Fibroblast of lung (primary cell): ENCODE measurements around the gene ARMC3. TPM values are rescaled to one million over a fixed set of nuclear protein-coding genes. Genes with fewer than 3 reads are reported as not detected.

ENCODE experiments used
- DNase-seq, 2 donors: peaks; one replicate each; pipeline versions ENCODE4 v3.0.0 to v3.0.0-alpha.2; 2010; ENCODE audit warnings: low read depth in 2 of 2
- H2AFZ ChIP-seq: 2 replicates; pipeline ENCODE4 v1.5.1; 2012; ENCODE audit warnings: low read length, control low read depth, inconsistent platforms
- H3K27ac ChIP-seq: 2 replicates; pipeline ENCODE4 v1.5.1; 2011; ENCODE audit warnings: low read length, control low read depth; ENCODE audit not compliant: insufficient read depth
- H3K27me3 ChIP-seq: 2 replicates; pipeline ENCODE4 v1.5.1; 2011; ENCODE audit warnings: mild to moderate bottlenecking, low read length; ENCODE audit not compliant: control insufficient read depth, insufficient read depth
- H3K36me3 ChIP-seq: 2 replicates; pipeline ENCODE4 v1.5.1; 2011; ENCODE audit warnings: low read length; ENCODE audit not compliant: control insufficient read depth, insufficient read depth
- H3K4me1 ChIP-seq: 2 replicates; pipeline ENCODE4 v1.5.1; 2011; ENCODE audit warnings: low read length; ENCODE audit not compliant: control insufficient read depth, insufficient read depth; ENCODE audit errors: extremely low read depth
- H3K4me2 ChIP-seq: 2 replicates; pipeline ENCODE4 v1.5.1; 2011; ENCODE audit warnings: low read length, control low read depth; ENCODE audit not compliant: insufficient read depth; ENCODE audit errors: extremely low read depth
- H3K4me3 ChIP-seq, 4 experiments: fragments of 200-600 bp in 1 of 4; sonication (generic) in 1 of 4; replicated peaks in 1 of 4; 2 replicates each; pipeline ENCODE4 v1.5.1; 2011 to 2016; ENCODE audit warnings: low read length in 4 of 4, low read depth in 3 of 4, mild to moderate bottlenecking in 3 of 4, control low read depth in 2 of 4, inconsistent platforms in 1 of 4, mixed read lengths in 1 of 4; ENCODE audit not compliant: insufficient read depth in 1 of 4; ENCODE audit errors: control extremely low read depth in 1 of 4
- H3K79me2 ChIP-seq: 2 replicates; pipeline ENCODE4 v1.5.1; 2012; ENCODE audit warnings: mild to moderate bottlenecking, low read length, inconsistent platforms; ENCODE audit not compliant: control insufficient read depth, insufficient read depth
- H3K9ac ChIP-seq: 2 replicates; pipeline ENCODE4 v1.5.1; 2011; ENCODE audit warnings: mild to moderate bottlenecking, low read length, control low read depth; ENCODE audit not compliant: insufficient read depth
- H3K9me3 ChIP-seq: 2 replicates; pipeline ENCODE4 v1.5.1; 2012; ENCODE audit warnings: low read depth, low read length; ENCODE audit not compliant: control insufficient read depth, insufficient read depth
- H4K20me1 ChIP-seq: 2 replicates; pipeline ENCODE4 v1.5.1; 2011; ENCODE audit warnings: low read length; ENCODE audit not compliant: control insufficient read depth, insufficient read depth; ENCODE audit errors: extremely low read depth
- CTCF ChIP-seq, 2 donors: IDR thresholded peaks in 1 of 2; conservative IDR thresholded peaks in 1 of 2; 1 replicate in 1 of 2; 2 replicates in 1 of 2; pipeline ENCODE4 v1.5.1; 2011 to 2012; ENCODE audit warnings: low read length in 2 of 2, control low read depth in 1 of 2, inconsistent platforms in 1 of 2, low read depth in 1 of 2, mild to moderate bottlenecking in 1 of 2
- EZH2 ChIP-seq: IDR thresholded peaks from 2 replicates; pipeline ENCODE4 v1.5.1; 2012; ENCODE audit warnings: low read length, control low read depth, mild to moderate bottlenecking; ENCODE audit errors: missing control alignments
- polyA plus RNA-seq, 2 donors: library from polyadenylated mRNA; depleted of rRNA in 1 of 2; stranded (reverse) in 1 of 2; unstranded in 1 of 2; fragments of >200 nt; gene quantifications; 2 replicates each; pipeline ENCODE4 v1.2.1, GENCODE V29; 2011 to 2012; ENCODE audit warnings: missing spikeins in 1 of 2
- total RNA-seq: library from RNA; depleted of rRNA; stranded (reverse); fragments of >200 nt; gene quantifications from 2 replicates; pipeline ENCODE4 v1.2.1, GENCODE V29; 2014

Gene ARMC3
- total and polyA plus RNA-seq, 2 donors (not counting 1 experiment from before 2014, with no cell fraction given), result not detected

DNA sequence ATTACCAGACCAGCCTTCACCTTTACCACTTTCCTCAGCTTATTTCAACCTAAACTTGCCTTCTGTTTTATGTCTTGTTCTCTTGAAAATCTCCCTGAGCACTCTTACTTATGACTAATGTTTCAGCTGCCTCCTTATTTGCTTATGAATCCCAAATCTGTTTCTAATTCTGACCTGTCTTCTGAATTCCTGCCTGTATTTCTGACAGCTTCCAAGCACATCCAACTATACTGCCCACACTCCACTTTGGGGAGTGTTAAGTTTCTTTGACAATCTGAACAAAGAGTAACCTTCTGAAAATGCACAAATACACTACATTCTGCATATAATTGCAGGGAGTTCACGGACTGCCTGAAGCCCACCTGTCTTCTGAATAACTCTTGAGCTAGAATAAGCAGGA, 48.7 kb downstream of the ARMC3 start:
- Histone ChIP-seq H3K27ac (no peak overlapping the region), H3K27me3 (peaks cover 2% of the 10 kb centered on the region), H3K4me1 (no peaks in the 10 kb centered on the region), H3K4me2 (no peak overlapping the region), H3K4me3 (no peak overlapping the region), H3K9ac (no peak overlapping the region), H3K79me2 (no peaks in the 10 kb centered on the region), H3K36me3 (no peaks in the 10 kb centered on the region), H2AFZ (no peak overlapping the region), H4K20me1 (no peaks in the 10 kb centered on the region), H3K9me3 (no peaks in the 10 kb centered on the region)
- DNase-seq, result peak in 1 of 2 donors; percentile 23
- no peak for TF ChIP-seq CTCF (conservative IDR thresholded peaks at IDR 0.05 in 1 of 2, IDR thresholded peaks at IDR 0.05 in 1 of 2; ENCODE audit: low read depth in 1 of 2, low read length in 2 of 2)
- TF ChIP-seq EZH2, result no peak

DNA sequence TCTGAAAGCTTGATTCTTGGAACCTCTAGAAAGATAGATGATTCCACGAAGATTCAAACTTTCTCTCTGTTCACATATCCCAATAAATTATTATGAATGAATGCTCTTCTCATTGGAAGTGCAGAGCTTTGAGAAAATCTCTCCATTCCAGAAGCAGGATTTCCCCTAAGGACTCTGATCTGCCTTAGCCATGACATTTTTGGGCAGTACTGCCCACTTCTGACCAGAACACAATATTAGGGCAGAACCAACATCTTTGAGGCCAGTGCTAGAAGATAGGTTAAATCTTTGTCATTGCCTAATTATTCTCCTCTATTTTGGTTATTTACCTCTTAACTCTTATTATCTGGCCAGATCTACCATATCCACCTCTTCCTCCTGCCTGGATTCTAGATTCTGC, 49.9 kb downstream of the ARMC3 start:
- H3K9ac ChIP-seq, result no peak overlapping the region
- H4K20me1 ChIP-seq, result no peaks in the 10 kb centered on the region
- peaks cover 2% of the 10 kb centered on the region for H3K27me3 ChIP-seq
- no peak overlapping the region for H3K4me3 ChIP-seq
- DNase-seq, result no peak
- H3K27ac ChIP-seq, result no peak overlapping the region
- no peaks in the 10 kb centered on the region for H3K79me2 ChIP-seq
- H3K4me2 ChIP-seq, result no peak overlapping the region
- TF ChIP-seq CTCF (conservative IDR thresholded peaks at IDR 0.05 in 1 of 2, IDR thresholded peaks at IDR 0.05 in 1 of 2; ENCODE audit: low read depth in 1 of 2, low read length in 2 of 2), result peak in 1 of 2 donors; percentile 2
- TF ChIP-seq EZH2, result no peak
- no peaks in the 10 kb centered on the region for H3K9me3 ChIP-seq
- no peak overlapping the region for H2AFZ ChIP-seq
- H3K36me3 ChIP-seq, result no peaks in the 10 kb centered on the region
- no peaks in the 10 kb centered on the region for H3K4me1 ChIP-seq

DNA sequence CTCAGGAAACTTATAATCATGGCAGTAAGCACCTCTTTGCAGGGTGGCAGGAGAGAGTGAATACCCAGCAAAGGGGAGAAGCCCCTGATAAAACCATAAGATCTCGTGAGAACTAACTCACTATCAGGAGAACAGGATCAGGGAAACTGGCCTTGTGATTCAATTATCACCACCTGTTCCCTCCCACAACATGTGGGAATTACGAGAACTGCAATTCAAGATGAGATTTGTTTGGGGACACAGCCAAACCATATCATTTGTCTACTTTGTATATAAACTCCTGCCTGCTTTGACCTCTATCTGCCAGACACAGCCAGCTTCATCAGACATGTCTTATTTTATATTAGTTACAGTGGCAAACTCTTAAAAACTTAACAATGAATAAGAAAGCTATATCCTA, 50.4 kb downstream of the ARMC3 start:
- H3K9ac ChIP-seq, result no peak overlapping the region
- H3K9me3 ChIP-seq, result no peaks in the 10 kb centered on the region
- no peak for TF ChIP-seq CTCF (conservative IDR thresholded peaks at IDR 0.05 in 1 of 2, IDR thresholded peaks at IDR 0.05 in 1 of 2; ENCODE audit: low read depth in 1 of 2, low read length in 2 of 2)
- TF ChIP-seq EZH2, result no peak
- H3K4me1 ChIP-seq, result no peaks in the 10 kb centered on the region
- no peak overlapping the region for H3K27ac ChIP-seq
- no peak overlapping the region for H3K4me3 ChIP-seq
- no peaks in the 10 kb centered on the region for H3K36me3 ChIP-seq
- H3K79me2 ChIP-seq, result no peaks in the 10 kb centered on the region
- H4K20me1 ChIP-seq, result no peaks in the 10 kb centered on the region
- H2AFZ ChIP-seq, result no peak overlapping the region
- H3K4me2 ChIP-seq, result no peak overlapping the region
- H3K27me3 ChIP-seq, result peaks cover 2% of the 10 kb centered on the region
- DNase-seq, result peak; percentile 72 to 77
